ENCODE measurements around the gene PPHLN1.

DNA sequence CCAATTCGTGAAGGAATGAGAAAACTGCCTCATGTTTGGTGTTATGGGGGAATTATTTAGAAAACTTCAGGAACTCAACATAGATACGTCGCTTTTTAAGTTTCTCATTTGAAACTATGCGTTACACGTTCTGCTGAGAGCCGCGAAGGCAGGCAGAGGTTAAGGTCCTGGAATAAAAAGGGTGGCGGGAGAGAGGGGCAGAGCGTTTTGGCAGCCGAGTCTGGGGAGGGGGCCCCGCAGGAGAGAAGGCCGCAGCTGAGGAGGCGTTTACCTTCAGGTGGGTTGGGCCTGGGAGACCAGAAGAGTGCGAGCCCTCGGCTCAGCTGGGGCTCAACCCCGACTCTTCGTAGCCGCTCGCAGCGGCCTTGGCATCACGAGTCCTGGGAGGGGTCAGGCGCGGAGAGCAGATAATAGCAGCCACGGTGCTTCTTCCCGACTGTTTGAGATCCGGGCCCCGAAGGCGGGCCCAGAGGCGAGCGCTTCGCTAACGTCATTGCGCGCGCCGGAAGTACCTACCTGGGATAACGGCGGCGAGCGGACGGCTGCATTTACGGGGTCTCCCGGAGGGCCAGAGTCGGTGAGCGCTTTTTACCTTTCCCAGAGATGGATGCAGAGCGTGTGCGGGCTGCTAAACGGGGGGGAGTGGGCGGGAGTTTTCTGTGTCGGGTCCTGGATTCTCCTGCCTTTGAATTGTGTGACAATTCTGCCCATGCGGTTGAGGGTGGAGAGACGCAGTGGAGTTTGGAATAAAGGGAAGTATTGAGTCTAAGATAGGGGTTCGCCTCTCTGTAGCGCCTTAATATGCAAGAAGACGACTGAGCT is at the start of gene PPHLN1, which contains the start of gene ZCRB1:
- TF ChIP-seq, protein P1, sequence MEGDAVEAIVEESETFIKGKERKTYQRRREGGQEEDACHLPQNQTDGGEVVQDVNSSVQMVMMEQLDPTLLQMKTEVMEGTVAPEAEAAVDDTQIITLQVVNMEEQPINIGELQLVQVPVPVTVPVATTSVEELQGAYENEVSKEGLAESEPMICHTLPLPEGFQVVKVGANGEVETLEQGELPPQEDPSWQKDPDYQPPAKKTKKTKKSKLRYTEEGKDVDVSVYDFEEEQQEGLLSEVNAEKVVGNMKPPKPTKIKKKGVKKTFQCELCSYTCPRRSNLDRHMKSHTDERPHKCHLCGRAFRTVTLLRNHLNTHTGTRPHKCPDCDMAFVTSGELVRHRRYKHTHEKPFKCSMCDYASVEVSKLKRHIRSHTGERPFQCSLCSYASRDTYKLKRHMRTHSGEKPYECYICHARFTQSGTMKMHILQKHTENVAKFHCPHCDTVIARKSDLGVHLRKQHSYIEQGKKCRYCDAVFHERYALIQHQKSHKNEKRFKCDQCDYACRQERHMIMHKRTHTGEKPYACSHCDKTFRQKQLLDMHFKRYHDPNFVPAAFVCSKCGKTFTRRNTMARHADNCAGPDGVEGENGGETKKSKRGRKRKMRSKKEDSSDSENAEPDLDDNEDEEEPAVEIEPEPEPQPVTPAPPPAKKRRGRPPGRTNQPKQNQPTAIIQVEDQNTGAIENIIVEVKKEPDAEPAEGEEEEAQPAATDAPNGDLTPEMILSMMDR (IDR thresholded peaks at IDR 0.05; ENCODE audit: borderline replicate concordance, extremely low read depth, low read length, poor library complexity, severe bottlenecking), result no peak
- TF ChIP-seq EZH2 (IDR thresholded peaks at IDR 0.05; ENCODE audit: borderline replicate concordance, low read depth, low read length, severe bottlenecking), result no peak

All from DND-41 (cell line).